ENCODE results near the gene MMP8. TPM values are rescaled to one million over a fixed set of nuclear protein-coding genes. Genes with fewer than 3 reads are reported as not detected.

Gene MMP8
- total RNA-seq, 1 experiment from 2014 or later: not detected

DNA sequence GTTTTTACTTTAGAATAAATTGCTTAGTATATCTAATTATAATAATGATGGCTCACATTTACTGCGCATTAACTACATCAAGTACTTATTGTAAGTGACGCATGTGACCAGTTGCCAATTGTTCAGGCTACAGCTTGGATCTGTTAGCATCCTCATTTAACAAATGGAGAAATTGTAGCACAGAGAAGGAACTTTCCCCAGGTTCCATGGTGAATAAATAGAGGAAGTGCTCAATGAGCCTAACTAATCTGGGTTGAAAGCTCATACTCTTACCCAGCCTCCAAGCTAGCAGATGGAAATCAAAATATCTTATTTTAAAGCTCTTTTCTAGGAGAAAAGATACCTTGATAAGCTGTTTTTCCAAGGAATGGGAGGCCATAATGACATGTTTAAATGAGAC, 39.0 kb downstream of the MMP8 start:
- intact Hi-C loops (cut with micrococcal nuclease; ENCODE audit: unreplicated experiment): no loop called here
- Histone ChIP-seq H4K20me1 (ENCODE audit: insufficient read depth) (no peaks in the 10 kb centered on the region), H3K4me1 (replicated peaks; ENCODE audit: insufficient read depth) (no peaks in the 10 kb centered on the region), H3F3A (ENCODE audit: insufficient read depth, low read depth) (no peaks in the 10 kb centered on the region), H2AFZ (no peak overlapping the region), H3K79me2 (ENCODE audit: low read depth) (no peaks in the 10 kb centered on the region), H3K9me2 (ENCODE audit: insufficient read depth) (no peaks in the 10 kb centered on the region), H3K4me2 (no peak overlapping the region), H3K9me3 (ENCODE audit: insufficient read depth, low read depth) (no peaks in the 10 kb centered on the region), H3K27me3 (ENCODE audit: insufficient read depth, low read depth) (no peaks in the 10 kb centered on the region), H3K27ac (no peak overlapping the region), H3K36me3 (ENCODE audit: low read depth) (no peaks in the 10 kb centered on the region), H3K4me3 (no peak overlapping the region)
- TF ChIP-seq, protein P1, sequence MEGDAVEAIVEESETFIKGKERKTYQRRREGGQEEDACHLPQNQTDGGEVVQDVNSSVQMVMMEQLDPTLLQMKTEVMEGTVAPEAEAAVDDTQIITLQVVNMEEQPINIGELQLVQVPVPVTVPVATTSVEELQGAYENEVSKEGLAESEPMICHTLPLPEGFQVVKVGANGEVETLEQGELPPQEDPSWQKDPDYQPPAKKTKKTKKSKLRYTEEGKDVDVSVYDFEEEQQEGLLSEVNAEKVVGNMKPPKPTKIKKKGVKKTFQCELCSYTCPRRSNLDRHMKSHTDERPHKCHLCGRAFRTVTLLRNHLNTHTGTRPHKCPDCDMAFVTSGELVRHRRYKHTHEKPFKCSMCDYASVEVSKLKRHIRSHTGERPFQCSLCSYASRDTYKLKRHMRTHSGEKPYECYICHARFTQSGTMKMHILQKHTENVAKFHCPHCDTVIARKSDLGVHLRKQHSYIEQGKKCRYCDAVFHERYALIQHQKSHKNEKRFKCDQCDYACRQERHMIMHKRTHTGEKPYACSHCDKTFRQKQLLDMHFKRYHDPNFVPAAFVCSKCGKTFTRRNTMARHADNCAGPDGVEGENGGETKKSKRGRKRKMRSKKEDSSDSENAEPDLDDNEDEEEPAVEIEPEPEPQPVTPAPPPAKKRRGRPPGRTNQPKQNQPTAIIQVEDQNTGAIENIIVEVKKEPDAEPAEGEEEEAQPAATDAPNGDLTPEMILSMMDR (conservative IDR thresholded peaks at IDR 0.05): no peak
- no peak for TF ChIP-seq EZH2 (IDR thresholded peaks at IDR 0.05; ENCODE audit: low read depth)
- ChIA-PET CTCF (no interaction called here), POLR2A (ENCODE audit: unreplicated experiment) (no interaction called here)
- no TSS peak for BruUV-seq (replicated peaks)
- DNase-seq: no peak

DNA sequence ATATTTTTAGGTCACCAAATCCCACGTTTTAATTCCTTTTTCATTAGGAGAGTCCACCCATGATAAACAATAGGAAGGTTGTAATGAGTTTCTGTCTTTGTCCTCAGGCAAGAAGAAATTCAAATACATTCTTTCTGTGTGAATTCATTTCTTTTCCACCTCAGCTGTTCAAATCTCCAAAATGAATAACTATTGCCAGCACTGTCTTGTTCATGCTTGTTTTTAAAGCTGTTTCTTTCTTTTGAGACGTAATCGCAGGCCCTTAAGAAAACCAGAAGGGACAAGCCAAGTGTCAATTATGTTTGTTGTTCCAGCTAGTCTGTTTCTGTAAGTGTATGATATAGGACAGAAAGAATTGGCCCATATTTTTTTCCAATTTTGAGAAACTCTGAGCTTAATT, 39.4 kb downstream of the MMP8 start:
- H3K27ac ChIP-seq: no peak overlapping the region
- CTCF ChIA-PET: interaction anchor here (0.5 kb wide), 1 partner anchor 178 kb away, joined by 4 read pairs; no protein-coding TSS in a partner anchor
- no peak for DNase-seq

DNA sequence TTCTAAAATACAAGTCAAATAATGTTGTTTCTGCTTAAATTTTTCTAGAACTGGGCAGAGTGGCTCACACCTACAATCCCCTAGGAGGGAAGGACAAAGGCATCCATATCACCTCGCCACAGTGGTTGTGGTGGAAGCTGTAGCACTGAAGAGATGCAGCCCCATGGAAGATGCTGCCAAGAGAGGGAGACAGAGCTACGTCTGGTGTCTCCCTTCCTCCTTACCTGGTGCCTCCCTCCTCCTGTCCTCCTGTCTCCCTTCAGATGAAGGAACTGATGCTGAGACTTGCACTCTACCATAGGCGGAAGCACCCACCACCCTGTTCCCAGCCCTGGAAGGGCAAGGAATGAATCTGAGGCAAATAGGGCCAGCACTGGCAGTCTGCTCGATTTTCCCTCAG, 41.5 kb downstream of the MMP8 start:
- Histone ChIP-seq H3K27me3 (ENCODE audit: insufficient read depth, low read depth) (no peaks in the 10 kb centered on the region), H3F3A (ENCODE audit: insufficient read depth, low read depth) (no peaks in the 10 kb centered on the region), H3K4me3 (no peak overlapping the region), H3K36me3 (ENCODE audit: low read depth) (no peaks in the 10 kb centered on the region), H2AFZ (no peak overlapping the region), H3K4me2 (no peak overlapping the region), H3K9me2 (ENCODE audit: insufficient read depth) (no peaks in the 10 kb centered on the region), H3K4me1 (replicated peaks; ENCODE audit: insufficient read depth) (no peaks in the 10 kb centered on the region), H4K20me1 (ENCODE audit: insufficient read depth) (no peaks in the 10 kb centered on the region), H3K9me3 (ENCODE audit: insufficient read depth, low read depth) (no peaks in the 10 kb centered on the region), H3K79me2 (ENCODE audit: low read depth) (no peaks in the 10 kb centered on the region), H3K27ac (no peak overlapping the region)
- TF ChIP-seq, protein P1 (conservative IDR thresholded peaks at IDR 0.05): no peak
- no peak for TF ChIP-seq EZH2 (IDR thresholded peaks at IDR 0.05; ENCODE audit: low read depth)
- CTCF ChIA-PET: no interaction called here
- intact Hi-C loops (cut with micrococcal nuclease; ENCODE audit: unreplicated experiment): no loop called here
- POLR2A ChIA-PET (ENCODE audit: unreplicated experiment): no interaction called here
- BruUV-seq (replicated peaks): no TSS peak
- no peak for DNase-seq

More for the DNA sequence above, 39.4 kb downstream of the MMP8 start:
- no peaks in the 10 kb centered on the region for H4K20me1 ChIP-seq (ENCODE audit: insufficient read depth)
- H3K4me3 ChIP-seq: no peak overlapping the region
- no peak overlapping the region for H2AFZ ChIP-seq
- H3K9me3 ChIP-seq (ENCODE audit: insufficient read depth, low read depth): no peaks in the 10 kb centered on the region
- BruUV-seq (replicated peaks): no TSS peak
- H3K79me2 ChIP-seq (ENCODE audit: low read depth): no peaks in the 10 kb centered on the region
- no peaks in the 10 kb centered on the region for H3F3A ChIP-seq (ENCODE audit: insufficient read depth, low read depth)
- POLR2A ChIA-PET (ENCODE audit: unreplicated experiment): no interaction called here
- no peaks in the 10 kb centered on the region for H3K36me3 ChIP-seq (ENCODE audit: low read depth)
- H3K27me3 ChIP-seq (ENCODE audit: insufficient read depth, low read depth): no peaks in the 10 kb centered on the region
- no peaks in the 10 kb centered on the region for H3K4me1 ChIP-seq (replicated peaks; ENCODE audit: insufficient read depth)
- no peak overlapping the region for H3K4me2 ChIP-seq
- no peaks in the 10 kb centered on the region for H3K9me2 ChIP-seq (ENCODE audit: insufficient read depth)
- intact Hi-C loops (cut with micrococcal nuclease; ENCODE audit: unreplicated experiment): no loop called here
- TF ChIP-seq EZH2 (IDR thresholded peaks at IDR 0.05; ENCODE audit: low read depth): no peak
- TF ChIP-seq, protein P1 (conservative IDR thresholded peaks at IDR 0.05): no peak
